Breast epithelium (tissue), 3 donors: ENCODE measurements around the gene MYH7.

Experiments
- POLR2A ChIP-seq: fragments of 450-650 bp; IDR thresholded peaks from one replicate; pipeline ENCODE4 v1.6.1; 2016; ENCODE audit warnings: antibody characterized with exemption, mild to moderate bottlenecking, moderate library complexity
- POLR2AphosphoS5 ChIP-seq, 3 donors: sonication (generic); formaldehyde crosslinking; IDR thresholded peaks; one replicate each; pipeline ENCODE4 v1.6.1; 2017; ENCODE audit warnings: antibody characterized with exemption in 3 of 3
- TF ChIP-seq, protein P1 (sequence below), 3 donors: fragments of 450-650 bp; IDR thresholded peaks; one replicate each; pipeline ENCODE4 v1.5.1; 2016 to 2017; ENCODE audit warnings: antibody characterized with exemption in 3 of 3, mild to moderate bottlenecking in 3 of 3, moderate library complexity in 3 of 3

DNA sequence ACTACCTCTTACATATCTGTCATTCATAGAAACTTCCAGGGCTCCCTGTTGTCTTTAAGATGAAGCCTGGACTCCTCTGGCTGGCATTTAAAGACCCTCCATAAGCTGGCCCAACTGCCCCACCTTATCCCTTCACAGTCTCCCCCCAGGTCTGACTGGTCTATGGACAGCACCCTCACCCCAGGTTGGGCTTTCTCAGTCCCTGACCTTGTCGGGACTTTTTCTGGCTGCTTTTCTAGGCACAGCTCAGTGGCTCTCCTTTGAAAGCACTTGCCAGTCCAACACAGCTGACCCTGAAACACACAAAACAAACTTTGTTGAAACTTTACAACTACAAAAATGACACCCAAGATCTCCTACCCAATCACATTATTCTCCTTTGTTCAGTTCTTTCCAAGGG, 13.9 kb upstream of the MYH7 start:
- TF ChIP-seq, protein P1, sequence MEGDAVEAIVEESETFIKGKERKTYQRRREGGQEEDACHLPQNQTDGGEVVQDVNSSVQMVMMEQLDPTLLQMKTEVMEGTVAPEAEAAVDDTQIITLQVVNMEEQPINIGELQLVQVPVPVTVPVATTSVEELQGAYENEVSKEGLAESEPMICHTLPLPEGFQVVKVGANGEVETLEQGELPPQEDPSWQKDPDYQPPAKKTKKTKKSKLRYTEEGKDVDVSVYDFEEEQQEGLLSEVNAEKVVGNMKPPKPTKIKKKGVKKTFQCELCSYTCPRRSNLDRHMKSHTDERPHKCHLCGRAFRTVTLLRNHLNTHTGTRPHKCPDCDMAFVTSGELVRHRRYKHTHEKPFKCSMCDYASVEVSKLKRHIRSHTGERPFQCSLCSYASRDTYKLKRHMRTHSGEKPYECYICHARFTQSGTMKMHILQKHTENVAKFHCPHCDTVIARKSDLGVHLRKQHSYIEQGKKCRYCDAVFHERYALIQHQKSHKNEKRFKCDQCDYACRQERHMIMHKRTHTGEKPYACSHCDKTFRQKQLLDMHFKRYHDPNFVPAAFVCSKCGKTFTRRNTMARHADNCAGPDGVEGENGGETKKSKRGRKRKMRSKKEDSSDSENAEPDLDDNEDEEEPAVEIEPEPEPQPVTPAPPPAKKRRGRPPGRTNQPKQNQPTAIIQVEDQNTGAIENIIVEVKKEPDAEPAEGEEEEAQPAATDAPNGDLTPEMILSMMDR (IDR thresholded peaks at IDR 0.05) = no peak
- no peak for TF ChIP-seq POLR2A
- no peak for TF ChIP-seq POLR2AphosphoS5 (IDR thresholded peaks at IDR 0.05)
